Renal pelvis (tissue), 4 donors: ENCODE results near the gene PALM. TPM values are rescaled to one million over a fixed set of nuclear protein-coding genes. Genes with fewer than 3 reads are reported as not detected.

Experiments
- DNase-seq: peaks from one replicate; pipeline ENCODE4 v3.0.0-alpha.2; 2013
- polyA plus RNA-seq, 3 donors: library from polyadenylated mRNA; unstranded; fragments of 120-200 nt; gene quantifications; one replicate each; pipeline ENCODE4 v1.2.1, GENCODE V29; 2013; ENCODE audit not compliant: insufficient read length in 3 of 3

PALM gene
- polyA plus RNA-seq, 3 donors = 89.8 to 119 (median 113) TPM

GRCh38 chr19:676339-677105, 32.2 kb upstream of the PALM start, which contains the start of gene FSTL3:
FSTL3 (plus strand) TSS chr19:676392; CDS start chr19:676424, 32 bp downstream.
- DNase-seq = no peak

- DNase-seq = no peak
Observed at GRCh38 chr19:677201-677600, 31.5 kb upstream of the PALM start.

DNA sequence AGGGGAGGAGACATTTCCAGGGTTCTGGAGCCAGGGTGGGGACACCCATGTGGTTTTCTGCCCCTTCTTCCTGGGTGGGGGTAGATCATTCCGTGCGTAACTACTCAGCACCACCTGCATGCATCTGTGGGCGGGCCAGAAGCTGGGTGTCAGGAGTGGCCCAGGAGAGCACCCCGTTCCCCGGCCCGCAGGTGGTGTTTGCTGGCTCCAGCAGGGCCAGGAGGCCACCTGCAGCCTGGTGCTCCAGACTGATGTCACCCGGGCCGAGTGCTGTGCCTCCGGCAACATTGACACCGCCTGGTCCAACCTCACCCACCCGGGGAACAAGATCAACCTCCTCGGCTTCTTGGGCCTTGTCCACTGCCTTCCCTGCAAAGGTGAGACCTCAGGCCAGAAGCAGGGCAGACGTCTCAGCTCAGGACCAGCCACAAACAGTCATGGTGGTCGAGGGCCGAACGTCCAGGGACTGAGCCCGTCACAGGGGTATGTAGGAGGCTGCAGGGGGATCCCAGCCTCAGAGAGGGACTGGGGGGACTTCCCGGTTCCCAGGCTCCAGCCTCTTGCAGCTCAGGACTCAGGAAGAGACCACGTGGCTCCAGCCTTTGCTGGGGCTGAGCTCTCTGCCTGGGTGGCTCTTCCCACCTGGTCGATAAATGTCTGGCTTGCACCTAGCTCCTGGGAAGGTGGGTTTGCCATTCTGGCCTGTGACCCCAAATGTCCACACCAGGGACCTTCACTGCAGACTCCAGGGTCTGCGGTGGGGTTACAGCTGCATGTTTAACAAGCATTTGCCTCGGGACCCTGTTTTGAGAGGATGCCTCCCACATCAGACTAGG, 30.9 kb upstream of the PALM start:
- no peak for DNase-seq

- no peak for DNase-seq
Observed at GRCh38 chr19:678791-679388, 29.8 kb upstream of the PALM start.

DNA sequence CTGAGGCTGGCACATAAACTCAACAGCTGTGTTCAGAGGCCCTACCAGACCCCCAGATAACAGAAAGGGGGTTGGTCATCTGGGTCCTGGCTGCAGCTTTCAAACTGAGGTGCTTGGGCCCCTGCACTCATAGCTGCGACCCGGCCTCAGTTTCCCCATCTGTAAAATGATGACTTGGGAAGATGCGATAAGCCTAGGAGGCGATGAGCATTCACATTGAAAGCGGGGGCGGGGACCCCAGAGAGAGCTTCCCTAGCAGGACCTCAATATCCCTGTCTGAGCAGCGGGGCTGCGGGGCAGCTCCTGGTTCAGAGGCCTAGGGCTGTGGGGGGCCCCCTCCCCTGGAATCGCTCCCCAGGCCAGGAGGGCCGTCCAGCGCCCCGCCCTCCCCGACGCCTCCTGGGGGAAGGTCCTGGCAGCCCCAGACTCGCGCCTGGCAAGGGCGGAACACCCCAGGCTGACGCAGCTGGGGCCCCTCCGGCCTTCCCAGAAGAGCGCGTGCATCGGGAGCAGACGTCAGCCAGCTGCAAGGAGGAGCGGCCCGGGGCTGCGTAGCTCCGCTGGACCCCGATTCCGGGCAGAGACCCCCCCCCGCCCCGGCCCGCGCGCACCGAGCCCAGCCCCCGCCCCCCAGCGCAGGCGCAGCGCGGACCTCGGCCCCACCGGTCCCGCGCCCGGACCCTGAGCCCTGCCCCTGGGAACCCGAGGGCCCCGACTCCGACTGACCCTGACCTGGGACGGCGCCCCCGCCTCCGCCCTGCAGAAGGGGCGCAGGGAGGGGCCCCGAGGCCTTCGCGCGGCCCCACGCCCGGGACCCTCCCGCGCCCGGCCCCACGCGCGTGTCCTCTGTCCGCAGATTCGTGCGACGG, 29.1 kb upstream of the PALM start:
- DNase-seq = peak; percentile 66

DNA sequence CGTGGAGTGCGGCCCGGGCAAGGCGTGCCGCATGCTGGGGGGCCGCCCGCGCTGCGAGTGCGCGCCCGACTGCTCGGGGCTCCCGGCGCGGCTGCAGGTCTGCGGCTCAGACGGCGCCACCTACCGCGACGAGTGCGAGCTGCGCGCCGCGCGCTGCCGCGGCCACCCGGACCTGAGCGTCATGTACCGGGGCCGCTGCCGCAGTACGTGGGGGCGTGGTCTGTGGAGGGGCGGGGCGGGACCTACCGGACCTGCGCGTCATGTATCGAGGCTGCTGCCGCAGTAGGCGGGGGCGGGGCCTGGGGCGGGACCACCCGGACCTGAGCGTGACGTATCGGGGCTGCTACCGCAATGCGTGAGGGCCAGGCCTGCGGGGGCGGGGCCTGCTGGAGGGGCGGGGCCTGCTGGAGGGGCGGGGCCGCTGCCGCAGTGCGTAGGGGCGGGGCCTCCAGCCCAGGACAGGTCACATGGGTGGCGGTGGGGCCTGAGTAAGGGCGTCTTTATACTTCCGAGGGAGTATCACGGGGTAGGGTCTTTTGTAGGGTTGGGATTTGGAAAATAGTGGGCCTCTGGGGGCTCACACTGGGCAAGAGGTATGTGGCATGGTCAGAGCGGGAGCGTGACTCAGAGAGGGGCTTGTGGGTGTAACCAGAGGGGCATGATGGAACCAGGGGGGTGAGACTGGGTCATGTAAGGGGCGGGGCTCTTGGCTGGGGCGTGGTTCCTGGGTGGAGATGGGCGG, 28.3 kb upstream of the PALM start:
- peak; percentile 97 for DNase-seq

DNA sequence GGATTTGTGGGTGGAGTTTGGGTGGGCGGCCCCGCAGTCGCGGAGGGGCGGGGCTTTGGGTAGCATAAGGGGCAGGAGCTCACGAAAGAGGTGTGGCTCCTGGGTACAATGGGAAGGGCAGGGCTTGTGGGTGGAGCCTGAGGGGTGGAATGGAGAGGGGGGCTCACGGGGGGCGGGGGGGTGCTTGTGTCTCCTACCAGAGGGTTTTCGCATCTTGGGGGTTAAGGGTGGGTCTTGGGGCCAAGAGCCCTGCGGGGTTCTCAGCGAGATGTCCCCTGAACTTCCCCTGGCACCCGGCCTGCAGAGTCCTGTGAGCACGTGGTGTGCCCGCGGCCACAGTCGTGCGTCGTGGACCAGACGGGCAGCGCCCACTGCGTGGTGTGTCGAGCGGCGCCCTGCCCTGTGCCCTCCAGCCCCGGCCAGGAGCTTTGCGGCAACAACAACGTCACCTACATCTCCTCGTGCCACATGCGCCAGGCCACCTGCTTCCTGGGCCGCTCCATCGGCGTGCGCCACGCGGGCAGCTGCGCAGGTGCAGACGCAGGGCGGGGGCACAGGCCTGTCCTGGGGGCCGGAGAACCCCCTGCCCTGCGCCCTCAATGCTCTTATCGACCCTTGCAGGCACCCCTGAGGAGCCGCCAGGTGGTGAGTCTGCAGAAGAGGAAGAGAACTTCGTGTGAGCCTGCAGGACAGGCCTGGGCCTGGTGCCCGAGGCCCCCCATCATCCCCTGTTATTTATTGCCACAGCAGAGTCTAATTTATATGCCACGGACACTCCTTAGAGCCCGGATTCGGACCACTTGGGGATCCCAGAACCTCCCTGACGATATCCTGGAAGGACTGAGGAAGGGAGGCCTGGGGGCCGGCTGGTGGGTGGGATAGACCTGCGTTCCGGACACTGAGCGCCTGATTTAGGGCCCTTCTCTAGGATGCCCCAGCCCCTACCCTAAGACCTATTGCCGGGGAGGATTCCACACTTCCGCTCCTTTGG, 27.4 kb upstream of the PALM start:
- no peak for DNase-seq

DNA sequence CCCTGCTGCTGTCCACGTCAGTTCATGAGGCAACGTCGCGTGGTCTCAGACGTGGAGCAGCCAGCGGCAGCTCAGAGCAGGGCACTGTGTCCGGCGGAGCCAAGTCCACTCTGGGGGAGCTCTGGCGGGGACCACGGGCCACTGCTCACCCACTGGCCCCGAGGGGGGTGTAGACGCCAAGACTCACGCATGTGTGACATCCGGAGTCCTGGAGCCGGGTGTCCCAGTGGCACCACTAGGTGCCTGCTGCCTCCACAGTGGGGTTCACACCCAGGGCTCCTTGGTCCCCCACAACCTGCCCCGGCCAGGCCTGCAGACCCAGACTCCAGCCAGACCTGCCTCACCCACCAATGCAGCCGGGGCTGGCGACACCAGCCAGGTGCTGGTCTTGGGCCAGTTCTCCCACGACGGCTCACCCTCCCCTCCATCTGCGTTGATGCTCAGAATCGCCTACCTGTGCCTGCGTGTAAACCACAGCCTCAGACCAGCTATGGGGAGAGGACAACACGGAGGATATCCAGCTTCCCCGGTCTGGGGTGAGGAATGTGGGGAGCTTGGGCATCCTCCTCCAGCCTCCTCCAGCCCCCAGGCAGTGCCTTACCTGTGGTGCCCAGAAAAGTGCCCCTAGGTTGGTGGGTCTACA, 25.9 kb upstream of the PALM start:
- no peak for DNase-seq

DNA sequence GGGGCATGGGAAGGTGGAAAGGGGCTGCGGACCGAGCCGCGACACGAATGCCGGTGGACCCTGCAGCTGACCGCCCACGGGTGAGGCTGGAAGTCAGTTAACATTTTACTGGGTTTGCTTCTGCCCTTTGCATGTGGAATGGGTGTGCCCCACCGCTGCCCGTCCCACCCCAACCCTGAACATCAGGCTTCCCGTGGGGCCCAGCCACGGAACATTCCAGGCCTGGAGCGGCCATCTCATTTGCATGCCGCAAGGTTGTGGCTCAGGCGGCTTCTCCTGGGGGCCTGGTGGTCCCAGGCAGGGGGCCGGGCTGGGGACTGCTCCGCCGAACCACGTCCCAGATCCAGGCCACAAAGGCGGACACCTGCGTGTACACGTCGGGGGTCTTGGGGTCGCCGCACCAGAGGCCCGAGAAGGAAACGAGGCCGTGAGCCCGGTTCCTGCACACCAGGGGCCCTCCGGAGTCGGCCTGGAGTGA, 23.2 kb upstream of the PALM start:
- no peak for DNase-seq

- DNase-seq = no peak
Observed at GRCh38 chr19:686589-687297, 22.0 kb upstream of the PALM start.

GRCh38 chr19:687569-688166, 21.1 kb upstream of the PALM start:
- DNase-seq = no peak

DNA sequence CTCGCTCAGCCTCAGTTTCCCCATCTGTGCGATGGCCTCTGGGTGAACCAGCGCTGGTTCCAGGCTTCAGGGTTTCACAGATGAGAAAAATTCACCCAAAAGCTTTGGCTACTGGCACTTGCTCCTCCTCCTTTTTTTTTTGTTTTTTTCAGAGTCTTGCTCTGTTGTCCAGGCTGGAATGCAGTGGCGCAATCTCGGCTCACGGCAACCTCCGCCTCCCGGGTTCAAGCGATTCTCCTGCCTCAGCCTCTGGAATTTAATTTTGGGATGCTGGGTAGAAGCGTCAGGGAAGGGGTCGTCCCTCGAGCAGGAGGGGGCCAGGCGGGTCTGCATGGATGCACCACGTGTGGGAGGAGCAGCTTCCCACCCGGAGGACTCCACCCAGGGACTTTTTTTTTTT, 20.5 kb upstream of the PALM start:
- no peak for DNase-seq

GRCh38 chr19:688992-689391, 19.7 kb upstream of the PALM start:
- no peak for DNase-seq

GRCh38 chr19:690203-690602, 18.5 kb upstream of the PALM start:
- no peak for DNase-seq

DNA sequence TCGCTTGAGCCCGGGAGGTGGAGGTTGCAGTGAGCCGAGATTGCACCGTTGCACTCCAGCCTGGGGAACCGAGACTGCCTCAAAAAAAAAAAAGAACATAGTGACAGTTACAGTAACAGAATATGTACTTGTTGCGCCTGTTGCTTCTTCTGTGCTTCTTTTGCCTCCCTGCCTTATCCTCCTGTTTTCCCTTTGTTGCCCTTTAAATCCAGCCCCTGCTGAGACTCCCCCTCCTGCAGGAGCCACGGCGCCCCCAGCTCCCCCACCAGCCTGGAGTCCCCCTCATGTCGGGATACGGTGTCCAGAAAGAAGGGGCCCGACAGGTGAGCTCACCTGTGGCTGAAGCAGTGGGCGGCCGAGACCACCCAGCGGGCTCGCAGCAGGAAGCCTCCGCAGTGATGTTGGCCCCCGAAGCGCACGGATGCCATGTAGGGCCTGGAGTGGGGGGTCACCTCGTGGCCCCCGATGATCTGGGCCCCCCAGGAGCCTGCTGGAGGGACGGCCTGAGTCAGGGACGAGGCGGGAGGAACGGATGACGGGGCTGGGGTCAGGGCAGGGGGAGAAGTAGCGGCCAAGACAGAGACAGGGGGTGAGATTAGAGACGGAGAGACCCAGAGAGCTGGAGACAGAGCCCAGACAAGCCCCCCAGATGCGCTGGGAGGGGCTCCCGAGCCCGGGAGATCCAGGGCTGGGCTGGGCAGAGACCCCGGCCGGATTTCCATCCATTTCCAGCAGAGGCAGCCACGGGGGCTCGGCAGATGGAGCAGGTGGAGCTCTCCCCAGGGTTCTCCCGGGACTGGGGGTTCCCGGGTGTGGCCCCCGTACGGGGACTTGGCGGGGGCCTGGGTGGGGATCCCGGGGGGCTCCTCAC, 14.0 kb upstream of the PALM start:
- DNase-seq = no peak

DNA sequence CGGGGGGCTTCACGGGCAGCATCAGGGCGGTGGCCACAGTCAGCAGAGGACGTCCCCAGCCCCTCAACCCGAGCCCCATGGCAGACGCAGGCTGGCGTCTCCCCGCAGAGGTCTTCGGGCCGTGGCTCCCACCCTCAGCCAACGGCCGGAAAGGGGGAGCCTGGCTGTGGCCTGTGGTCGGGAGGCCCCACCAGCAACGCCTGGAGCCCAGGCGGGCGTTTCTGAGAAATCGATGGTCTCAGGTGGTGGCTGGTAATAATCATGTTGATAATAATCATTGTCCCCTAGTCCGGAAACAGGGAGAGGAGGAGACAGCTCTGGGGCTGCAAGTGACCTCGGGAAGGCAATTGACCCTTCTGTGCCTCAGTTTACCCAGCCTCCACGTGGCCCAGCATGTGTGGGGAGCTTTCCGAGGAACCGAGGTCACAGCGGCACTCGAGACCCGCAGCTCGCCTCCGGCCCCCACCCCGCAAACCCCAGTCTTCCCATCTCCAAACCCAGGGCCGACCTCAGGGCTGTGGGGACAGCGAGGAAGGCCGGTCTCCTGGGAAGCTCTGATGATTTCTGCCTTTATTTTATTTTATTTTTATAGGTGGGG, 13.3 kb upstream of the PALM start, which contains the start of gene PRSS57:
PRSS57 (minus strand) TSS at position 101 of the 598 bp plus-strand sequence; CDS start at position 79, 22 bp downstream.
- no peak for DNase-seq
